B cell (primary cell): Measurements from ENCODE around the gene AIF1. TPM values are rescaled to one million over a fixed set of nuclear protein-coding genes. Genes with fewer than 3 reads are reported as not detected.

Experiments
- ATAC-seq: fragments of 200-7000 bp; cut with Tn5 transposase; one replicate; pipeline ENCODE4 v1.10.0; 2021; ENCODE audit warnings: low read depth, mild to moderate bottlenecking, moderate number of reproducible peaks, moderate library complexity
- CTCF ChIA-PET: fragments of 350-600 bp; sonication (Branson Sonifier 250); formaldehyde crosslinking; loops from one replicate; lab custom pipeline; 2021; ENCODE audit warnings: antibody characterized with exemption, inconsistent platforms; lab: Charles Lee
- POLR2A ChIA-PET: fragments of 350-600 bp; sonication (Branson Sonifier 250); formaldehyde crosslinking; loops from one replicate; lab custom pipeline; 2021; ENCODE audit warnings: antibody characterized with exemption; lab: Charles Lee
- DNase-seq: peaks from one replicate; pipeline ENCODE4 v3.0.0; 2013
- H2AFZ ChIP-seq: 2 replicates; pipeline ENCODE4 v1.6.1; 2012; ENCODE audit warnings: mild to moderate bottlenecking, low read depth, low read length; ENCODE audit not compliant: insufficient read depth, poor library complexity, severe bottlenecking
- H3K27ac ChIP-seq, 2 donors: 1 replicate in 1 of 2; 2 replicates in 1 of 2; pipeline ENCODE4 v1.5.1; 2012 to 2013; ENCODE audit warnings: low read length in 2 of 2, mild to moderate bottlenecking in 2 of 2, moderate library complexity in 1 of 2
- H3K27me3 ChIP-seq, 4 experiments: fragments of 200-600 bp in 1 of 4; sonication (generic) in 1 of 4; replicated peaks in 1 of 4; 1 replicate in 2 of 4; 2 replicates in 2 of 4; pipeline versions ENCODE4 v1.6.1 to v1.7.0; 2013 to 2016; ENCODE audit warnings: low read length in 3 of 4, mild to moderate bottlenecking in 2 of 4, mixed read lengths in 1 of 4, moderate library complexity in 1 of 4; ENCODE audit not compliant: insufficient read depth in 4 of 4, control insufficient read depth in 3 of 4; ENCODE audit errors: control extremely low read depth in 1 of 4
- H3K36me3 ChIP-seq, 2 experiments: replicated peaks in 1 of 2; 1 replicate in 1 of 2; 2 replicates in 1 of 2; pipeline versions ENCODE4 v1.6.1 to v1.7.1; 2013; ENCODE audit warnings: low read length in 1 of 2; ENCODE audit not compliant: insufficient read depth in 2 of 2, control insufficient read depth in 1 of 2; ENCODE audit errors: control extremely low read depth in 1 of 2, extremely low read depth in 1 of 2
- H3K4me1 ChIP-seq, 2 donors: fragments of 200-600 bp in 1 of 2; sonication (generic) in 1 of 2; 1 replicate in 1 of 2; 2 replicates in 1 of 2; pipeline versions ENCODE4 v1.5.1 to v1.6.1; 2013 to 2017; ENCODE audit warnings: low read length in 2 of 2; ENCODE audit not compliant: control insufficient read depth in 2 of 2, insufficient read depth in 2 of 2
- H3K4me2 ChIP-seq: replicated peaks from 2 replicates; pipeline ENCODE3; 2012; ENCODE audit warnings: mild to moderate bottlenecking, low read depth, low read length; ENCODE audit not compliant: poor library complexity, severe bottlenecking
- H3K4me3 ChIP-seq, 5 experiments: fragments of 200-600 bp in 1 of 5; sonication (generic) in 1 of 5; 1 replicate in 3 of 5; 2 replicates in 2 of 5; pipeline versions ENCODE4 v1.5.1 to v1.7.0; 2011 to 2016; ENCODE audit warnings: low read length in 4 of 5, mild to moderate bottlenecking in 4 of 5, low read depth in 2 of 5, control low read depth in 1 of 5, moderate library complexity in 1 of 5; ENCODE audit not compliant: insufficient read depth in 1 of 5; ENCODE audit errors: control extremely low read depth in 1 of 5, extremely low read depth in 1 of 5
- H3K79me2 ChIP-seq: fragments of 200-600 bp; sonication (generic); one replicate; pipeline ENCODE4 v1.6.0; 2016; ENCODE audit warnings: low read length; ENCODE audit not compliant: control insufficient read depth, insufficient read depth
- H3K9ac ChIP-seq: fragments of 200-600 bp; sonication (generic); 2 replicates; pipeline ENCODE4 v1.6.1; 2017; ENCODE audit warnings: mild to moderate bottlenecking, low read length, moderate library complexity
- H3K9me3 ChIP-seq, 3 donors: one replicate each; pipeline versions ENCODE4 v1.6.1 to v1.7.1; 2013; ENCODE audit warnings: low read length in 2 of 3; ENCODE audit not compliant: control insufficient read depth in 2 of 3, insufficient read depth in 1 of 3; ENCODE audit errors: control extremely low read depth in 1 of 3
- H4K20me1 ChIP-seq: 2 replicates; pipeline ENCODE4 v1.6.0; 2012; ENCODE audit warnings: mild to moderate bottlenecking, low read length; ENCODE audit not compliant: insufficient read depth, control insufficient read depth, poor library complexity, severe bottlenecking
- H3K27ac Mint-ChIP-seq: one replicate; pipeline ENCODE4 v1.8.0; 2021; ENCODE audit warnings: mixed read lengths
- H3K27me3 Mint-ChIP-seq: one replicate; pipeline ENCODE4 v1.8.0; 2021; ENCODE audit warnings: mixed read lengths
- H3K4me1 Mint-ChIP-seq: one replicate; pipeline ENCODE4 v1.8.0; 2021; ENCODE audit warnings: mixed read lengths
- H3K4me3 Mint-ChIP-seq: one replicate; pipeline ENCODE4 v1.8.0; 2021; ENCODE audit warnings: mixed read lengths
- H3K9me3 Mint-ChIP-seq: one replicate; pipeline ENCODE4 v1.8.0; 2022; ENCODE audit warnings: mixed read lengths; ENCODE audit not compliant: insufficient read depth
- CTCF ChIP-seq: fragments of 200-600 bp; IDR thresholded peaks from one replicate; pipeline ENCODE4 v1.8.0; 2022; ENCODE audit warnings: antibody characterized with exemption, mild to moderate bottlenecking
- EZH2 ChIP-seq: IDR thresholded peaks from 2 replicates; pipeline ENCODE4 v1.6.1; 2012; ENCODE audit warnings: borderline replicate concordance, low read depth, mild to moderate bottlenecking, moderate library complexity, low read length; ENCODE audit not compliant: insufficient read depth, poor library complexity, severe bottlenecking
- WGBS: methylation state at CpG from one replicate; pipeline ENCODE4 v1.1.5; 2013; ENCODE audit warnings: missing lambda C conversion rate; ENCODE audit not compliant: insufficient coverage; 5-methylcytosine and 5-hydroxymethylcytosine counted together
- intact Hi-C: fragments of 100-400 bp; cut with micrococcal nuclease; formaldehyde crosslinking; loops from one replicate; pipeline ENCODE4 v1.10.0; 2022
- polyA plus RNA-seq: library from polyadenylated mRNA; depleted of rRNA; stranded (reverse); fragments of >200 nt; gene quantifications from 2 replicates; pipeline ENCODE4 v1.2.3, GENCODE V29; 2012
- total RNA-seq, 2 donors: library from RNA; stranded (reverse); fragments of 120-200 nt in 1 of 2; gene quantifications; 1 replicate in 1 of 2; 2 replicates in 1 of 2; pipeline versions ENCODE4 v1.2.3 to v1.2.4, GENCODE V29; 2013 to 2022

The AIF1 gene
- total and polyA plus RNA-seq, 2 donors (not counting 1 experiment from before 2014, with no cell fraction given), result 1.3 to 7.5 TPM

GRCh38 chr6:31662124-31662723 is 47.2 kb downstream of the AIF1 start:
- Histone ChIP-seq H3K27me3 (no peaks in the 10 kb centered on the region), H3K79me2 (peaks cover 88% of the 10 kb centered on the region), H3K36me3 (peaks cover 4 to 45% of the 10 kb centered on the region in 2 experiments), H3K4me2 (no peak overlapping the region), H3K4me3 (no peak overlapping the region), H4K20me1 (peaks cover 23% of the 10 kb centered on the region), H3K9me3 (no peaks in the 10 kb centered on the region), H3K4me1 (peaks cover 50 to 71% of the 10 kb centered on the region in 2 donors), H2AFZ (no peak overlapping the region), H3K27ac (peak overlapping the region in 1 of 2 donors; percentile 27), H3K9ac (no peak overlapping the region)
- no peaks in the 10 kb centered on the region for H3K9me3 Mint-ChIP-seq
- peaks cover 73% of the 10 kb centered on the region for H3K4me1 Mint-ChIP-seq
- intact Hi-C loops, result no loop called here
- 91% methylated on average over 8 of the region's 12 CpGs for WGBS
- TF ChIP-seq CTCF (no peak), EZH2 (no peak)
- no peaks in the 10 kb centered on the region for H3K27me3 Mint-ChIP-seq
- ATAC-seq (no peak), DNase-seq (no peak)
- peak overlapping the region; percentile 74 for H3K27ac Mint-ChIP-seq
- peak overlapping the region; percentile 59 for H3K4me3 Mint-ChIP-seq
- ChIA-PET CTCF (interaction anchor here (0.9 to 2.4 kb wide), 3 partner anchors 9 to 111 kb away, joined by 4 to 10 read pairs (median 9); partner anchors contain the start of gene BAG6), POLR2A (interaction anchor here (0.6 to 5.9 kb wide), 4 partner anchors 10 to 103 kb away, joined by 3 to 57 read pairs (median 4); partner anchors contain the start of gene BAG6)
